PC-3 (cell line): ENCODE measurements around the gene RPL5.

Source experiments
- EZH2 ChIP-seq: fragments of 300-600 bp; sonication (generic); IDR thresholded peaks from one replicate; pipeline ENCODE4 v1.6.1; 2017; ENCODE audit warnings: antibody characterized with exemption, mild to moderate bottlenecking, low read length; ENCODE audit not compliant: unreplicated experiment
- TF ChIP-seq, protein P1 (sequence below): fragments of 300-600 bp; sonication (generic); conservative IDR thresholded peaks from 2 replicates; pipeline ENCODE4 v1.5.1; 2017; ENCODE audit warnings: antibody characterized with exemption, low read depth, mild to moderate bottlenecking, low read length

DNA sequence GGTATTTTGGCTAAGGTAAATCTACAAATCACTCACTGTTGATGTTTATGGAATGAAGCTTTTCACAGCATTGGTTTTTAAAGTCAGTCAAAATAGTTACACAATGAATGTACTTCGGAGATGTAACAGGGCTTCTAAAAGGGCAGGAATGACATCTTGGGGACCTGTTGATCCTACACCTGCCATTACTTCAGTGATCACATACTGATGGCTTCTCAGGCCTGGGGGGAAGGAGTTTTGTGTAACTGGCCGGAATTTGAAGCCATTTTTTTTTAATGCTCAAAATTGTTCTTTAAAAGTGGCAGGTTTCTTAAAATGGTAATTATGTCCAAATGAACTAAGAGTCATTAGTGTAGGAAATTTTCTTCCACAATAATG lies 11.2 kb downstream of the RPL5 start:
- TF ChIP-seq, protein P1, sequence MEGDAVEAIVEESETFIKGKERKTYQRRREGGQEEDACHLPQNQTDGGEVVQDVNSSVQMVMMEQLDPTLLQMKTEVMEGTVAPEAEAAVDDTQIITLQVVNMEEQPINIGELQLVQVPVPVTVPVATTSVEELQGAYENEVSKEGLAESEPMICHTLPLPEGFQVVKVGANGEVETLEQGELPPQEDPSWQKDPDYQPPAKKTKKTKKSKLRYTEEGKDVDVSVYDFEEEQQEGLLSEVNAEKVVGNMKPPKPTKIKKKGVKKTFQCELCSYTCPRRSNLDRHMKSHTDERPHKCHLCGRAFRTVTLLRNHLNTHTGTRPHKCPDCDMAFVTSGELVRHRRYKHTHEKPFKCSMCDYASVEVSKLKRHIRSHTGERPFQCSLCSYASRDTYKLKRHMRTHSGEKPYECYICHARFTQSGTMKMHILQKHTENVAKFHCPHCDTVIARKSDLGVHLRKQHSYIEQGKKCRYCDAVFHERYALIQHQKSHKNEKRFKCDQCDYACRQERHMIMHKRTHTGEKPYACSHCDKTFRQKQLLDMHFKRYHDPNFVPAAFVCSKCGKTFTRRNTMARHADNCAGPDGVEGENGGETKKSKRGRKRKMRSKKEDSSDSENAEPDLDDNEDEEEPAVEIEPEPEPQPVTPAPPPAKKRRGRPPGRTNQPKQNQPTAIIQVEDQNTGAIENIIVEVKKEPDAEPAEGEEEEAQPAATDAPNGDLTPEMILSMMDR, result no peak
- no peak for TF ChIP-seq EZH2
